ENCODE results near the gene SHCBP1. TPM values are rescaled to one million over a fixed set of nuclear protein-coding genes. Genes with fewer than 3 reads are reported as not detected.

The SHCBP1 gene
- total and polyA plus RNA-seq, 9 of the 15 experiments (the other 6 are each of a cell fraction or from before 2014, with no cell fraction given), result 6.2 to 29.6 (median 19.7) TPM

GRCh38 chr16:46621006-46621933 is at the start of gene SHCBP1 (continued):
- TF ChIP-seq, protein P1, sequence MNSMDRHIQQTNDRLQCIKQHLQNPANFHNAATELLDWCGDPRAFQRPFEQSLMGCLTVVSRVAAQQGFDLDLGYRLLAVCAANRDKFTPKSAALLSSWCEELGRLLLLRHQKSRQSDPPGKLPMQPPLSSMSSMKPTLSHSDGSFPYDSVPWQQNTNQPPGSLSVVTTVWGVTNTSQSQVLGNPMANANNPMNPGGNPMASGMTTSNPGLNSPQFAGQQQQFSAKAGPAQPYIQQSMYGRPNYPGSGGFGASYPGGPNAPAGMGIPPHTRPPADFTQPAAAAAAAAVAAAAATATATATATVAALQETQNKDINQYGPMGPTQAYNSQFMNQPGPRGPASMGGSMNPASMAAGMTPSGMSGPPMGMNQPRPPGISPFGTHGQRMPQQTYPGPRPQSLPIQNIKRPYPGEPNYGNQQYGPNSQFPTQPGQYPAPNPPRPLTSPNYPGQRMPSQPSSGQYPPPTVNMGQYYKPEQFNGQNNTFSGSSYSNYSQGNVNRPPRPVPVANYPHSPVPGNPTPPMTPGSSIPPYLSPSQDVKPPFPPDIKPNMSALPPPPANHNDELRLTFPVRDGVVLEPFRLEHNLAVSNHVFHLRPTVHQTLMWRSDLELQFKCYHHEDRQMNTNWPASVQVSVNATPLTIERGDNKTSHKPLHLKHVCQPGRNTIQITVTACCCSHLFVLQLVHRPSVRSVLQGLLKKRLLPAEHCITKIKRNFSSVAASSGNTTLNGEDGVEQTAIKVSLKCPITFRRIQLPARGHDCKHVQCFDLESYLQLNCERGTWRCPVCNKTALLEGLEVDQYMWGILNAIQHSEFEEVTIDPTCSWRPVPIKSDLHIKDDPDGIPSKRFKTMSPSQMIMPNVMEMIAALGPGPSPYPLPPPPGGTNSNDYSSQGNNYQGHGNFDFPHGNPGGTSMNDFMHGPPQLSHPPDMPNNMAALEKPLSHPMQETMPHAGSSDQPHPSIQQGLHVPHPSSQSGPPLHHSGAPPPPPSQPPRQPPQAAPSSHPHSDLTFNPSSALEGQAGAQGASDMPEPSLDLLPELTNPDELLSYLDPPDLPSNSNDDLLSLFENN (IDR thresholded peaks at IDR 0.05; ENCODE audit: low read depth in 2 of 2, low read length in 2 of 2), result 0 out of 4 replicates have a peak, but pooled peaks of 1 of the 2 experiments have one; percentile 21
- TF ChIP-seq ARID4B (CRISPR knock-in tag; IDR thresholded peaks at IDR 0.05) (peak; percentile 96), ATF3 (IDR thresholded peaks at IDR 0.05) (0 out of 2 replicates have a peak, but pooled peaks have one; percentile 5), ATF3 (CRISPR knock-in tag; conservative IDR thresholded peaks at IDR 0.05) (peak; percentile 60; the same call in 1 of the 2 replicates), GMEB1 (CRISPR knock-in tag; IDR thresholded peaks at IDR 0.05) (peak; percentile 89), ZNF707 (CRISPR knock-in tag; conservative IDR thresholded peaks at IDR 0.05) (no peak), SIN3A (IDR thresholded peaks at IDR 0.05; ENCODE audit: borderline replicate concordance in 2 of 2, control insufficient read depth in 1 of 2, low read depth in 2 of 2, low read length in 2 of 2) (peak; percentile 58 to 94; a peak in 2 of 4 replicates), FOXK1 (CRISPR knock-in tag; IDR thresholded peaks at IDR 0.05; ENCODE audit: borderline replicate concordance) (no peak), ZNF324 (CRISPR knock-in tag; IDR thresholded peaks at IDR 0.05) (no peak), POLR2G (IDR thresholded peaks at IDR 0.05; ENCODE audit: low read depth, low read length) (peak; percentile 100), EP400 (IDR thresholded peaks at IDR 0.05) (peak; percentile 93), FUS (optimal IDR thresholded peaks at IDR 0.05; ENCODE audit: low read depth, low read length) (no peak), ZNF165 (CRISPR knock-in tag; IDR thresholded peaks at IDR 0.05; ENCODE audit: borderline replicate concordance) (no peak), ZNF717 (CRISPR knock-in tag; IDR thresholded peaks at IDR 0.05) (no peak), PPARD (CRISPR knock-in tag; IDR thresholded peaks at IDR 0.05) (no peak)

Measured in K562 (cell line).